GM12865 (cell line): ENCODE measurements around the gene NQO2.
"Not testable (repeated sequence)": the region's sequence is repeated elsewhere in the genome, so short reads cannot be mapped to it uniquely, and the experiment has no call there.

Source experiments
- DNase-seq: peaks from one replicate; pipeline ENCODE4 v3.0.0; 2010; ENCODE audit warnings: low read depth
- H3K4me3 ChIP-seq: 2 replicates; pipeline ENCODE4 v1.5.1; 2011; ENCODE audit warnings: mild to moderate bottlenecking, low read depth, low read length, control low read depth
- CTCF ChIP-seq: IDR thresholded peaks from 2 replicates; pipeline ENCODE4 v1.5.1; 2011; ENCODE audit warnings: low read length, control low read depth, low read depth, inconsistent platforms; ENCODE audit not compliant: insufficient read depth; ENCODE audit errors: missing control alignments

Gene NQO2

DNA sequence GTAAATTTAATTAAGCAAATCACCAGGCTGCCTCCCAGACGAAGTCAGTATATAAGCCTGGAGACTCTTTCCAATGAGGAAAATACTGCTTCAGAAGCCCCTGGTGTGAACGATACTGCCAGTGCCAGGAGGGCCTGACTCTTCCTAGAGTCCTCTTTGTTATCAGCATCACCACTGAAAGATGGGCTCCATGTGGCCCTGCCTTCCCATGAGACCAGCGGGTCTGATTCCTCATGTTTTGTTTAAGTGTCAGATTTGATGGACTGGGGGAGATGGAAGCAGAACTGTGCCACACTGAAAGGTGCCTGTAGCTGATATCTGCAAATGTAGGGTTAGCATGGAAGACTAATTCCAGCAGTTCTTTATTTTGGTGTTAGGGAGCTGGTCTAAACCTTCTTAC is 7.9 kb downstream of the NQO2 start:
- no peak for DNase-seq
- H3K4me3 ChIP-seq = no peak overlapping the region
- no peak for TF ChIP-seq CTCF

DNA sequence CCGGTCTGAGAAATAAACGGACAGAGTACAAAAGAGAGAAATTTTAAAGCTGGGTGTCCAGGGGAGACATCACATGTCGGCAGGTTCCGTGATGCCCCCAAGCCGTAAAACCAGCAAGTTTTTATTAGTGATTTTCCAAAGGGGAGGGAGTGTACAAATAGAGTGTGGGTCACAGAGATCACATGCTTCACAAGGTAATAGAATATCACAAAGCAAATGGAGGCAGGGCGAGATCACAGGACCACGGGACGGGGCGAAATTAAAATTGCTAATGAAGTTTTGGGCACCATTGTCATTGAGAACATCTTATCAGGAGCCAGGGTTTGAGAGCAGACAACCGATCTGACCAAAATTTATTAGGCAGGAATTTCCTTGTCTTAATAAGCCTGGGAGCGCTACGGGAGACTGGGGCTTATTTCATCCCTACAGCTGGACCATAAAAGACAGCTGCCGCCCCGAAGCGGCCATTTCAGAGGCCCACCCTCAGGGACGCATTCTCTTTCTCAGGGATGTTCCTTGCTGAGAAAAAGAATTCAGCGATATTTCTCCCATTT is 9.1 kb downstream of the NQO2 start:
- not testable (repeated sequence) for DNase-seq, H3K4me3 ChIP-seq

DNA sequence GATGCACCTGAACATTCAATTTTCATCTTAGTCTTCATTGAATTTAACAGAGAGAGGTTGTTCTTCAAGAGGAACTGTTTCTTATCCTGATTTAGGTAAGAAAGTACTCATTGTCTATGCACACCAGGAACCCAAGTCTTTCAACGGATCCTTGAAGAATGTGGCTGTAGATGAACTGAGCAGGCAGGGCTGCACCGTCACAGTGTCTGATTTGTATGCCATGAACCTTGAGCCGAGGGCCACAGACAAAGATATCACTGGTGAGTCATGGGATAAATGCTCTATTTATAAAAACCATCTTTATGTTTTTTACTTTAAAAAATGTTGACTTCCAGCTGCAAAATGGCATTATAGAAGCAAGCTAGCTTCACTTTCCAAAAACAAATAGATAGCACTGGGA is 10.2 kb downstream of the NQO2 start:
- TF ChIP-seq CTCF = no peak
- H3K4me3 ChIP-seq = no peak overlapping the region
- DNase-seq = no peak

- no peak for DNase-seq
- H3K4me3 ChIP-seq = no peak overlapping the region
- no peak for TF ChIP-seq CTCF
Measured at GRCh38 chr6:3011158-3011557, 11.5 kb downstream of the NQO2 start.

GRCh38 chr6:3011592-3011991 is 11.9 kb downstream of the NQO2 start:
- no peak for DNase-seq
- no peak overlapping the region for H3K4me3 ChIP-seq
- no peak for TF ChIP-seq CTCF

DNA sequence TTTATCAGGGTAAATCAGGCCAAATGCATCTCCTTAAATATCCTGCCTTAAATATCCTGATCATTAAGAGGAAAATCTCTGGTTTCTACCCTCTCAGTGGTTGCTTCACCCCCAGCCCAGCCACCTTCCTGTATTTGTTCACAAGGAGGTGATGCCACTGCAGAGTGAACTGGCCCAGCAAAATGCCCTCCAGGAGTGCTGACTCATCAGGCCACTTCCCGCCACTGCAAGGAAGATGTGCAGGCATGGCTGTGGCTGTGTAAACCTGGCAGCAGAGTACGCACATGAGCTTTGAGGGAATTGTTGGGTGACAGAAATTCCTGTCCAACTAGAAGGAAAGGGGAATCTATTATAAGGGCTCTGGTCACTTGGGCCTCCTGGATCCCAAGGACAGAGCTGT is 13.8 kb downstream of the NQO2 start:
- no peak overlapping the region for H3K4me3 ChIP-seq
- DNase-seq = no peak
- TF ChIP-seq CTCF = no peak

DNA sequence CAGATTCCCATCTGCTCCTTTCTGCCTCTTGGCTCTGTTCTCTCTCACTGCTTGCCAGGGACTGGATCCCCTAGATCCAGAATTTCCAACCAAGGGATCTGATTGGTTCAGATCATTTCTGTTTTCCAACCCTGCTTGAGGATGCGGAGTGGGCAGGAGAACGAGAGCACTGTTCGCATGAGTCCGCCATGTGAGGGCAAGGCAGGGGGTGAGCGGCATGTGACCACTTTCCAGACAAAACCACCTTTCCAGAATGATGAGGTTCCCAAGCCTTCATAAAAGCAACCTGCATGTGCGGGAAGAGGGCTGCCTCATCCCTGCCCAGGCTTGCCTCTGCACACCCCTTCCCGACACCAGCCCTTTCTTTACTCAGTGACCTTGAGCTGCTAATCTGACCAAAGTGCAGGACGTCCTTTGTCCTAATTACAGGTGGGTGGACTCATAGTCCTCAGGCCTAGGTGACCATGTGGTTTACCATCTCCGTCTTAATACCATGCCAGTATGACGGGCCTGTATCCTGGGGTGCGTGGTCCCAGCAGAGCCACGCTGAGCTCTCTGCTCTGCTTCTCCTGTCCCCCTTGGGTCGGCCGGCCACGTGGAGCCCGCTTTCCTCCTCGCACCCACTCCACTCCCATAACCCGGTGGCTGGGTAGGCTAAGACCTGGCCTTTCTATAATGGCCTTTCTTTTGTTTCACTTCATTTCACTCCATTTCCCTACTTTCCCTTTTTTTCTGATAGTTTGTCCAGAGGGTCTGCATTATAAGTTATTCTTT is 14.4 kb downstream of the NQO2 start:
- H3K4me3 ChIP-seq = no peak overlapping the region
- TF ChIP-seq CTCF = no peak
- DNase-seq = no peak
